Measurements from ENCODE around the gene CR2. TPM values are rescaled to one million over a fixed set of nuclear protein-coding genes. Genes with fewer than 3 reads are reported as not detected.

The CR2 gene
- total RNA-seq, 4 donors from 2014 or later, result not detected

GRCh38 chr1:207461649-207462048, 7.5 kb downstream of the CR2 start:
- DNase-seq (ENCODE audit: low spot score in 2 of 2), result no peak
- Histone ChIP-seq H3K9me3 (no peaks in the 10 kb centered on the region), H3K27ac (no peak overlapping the region), H3K4me3 (no peak overlapping the region), H3K27me3 (no peaks in the 10 kb centered on the region), H3K4me1 (no peaks in the 10 kb centered on the region), H3K36me3 (no peaks in the 10 kb centered on the region)
- no peak for TF ChIP-seq CTCF (IDR thresholded peaks at IDR 0.05)
- TF ChIP-seq EP300 (IDR thresholded peaks at IDR 0.05), result no peak
- no peak for TF ChIP-seq POLR2A (IDR thresholded peaks at IDR 0.05)
- WGBS, 2 donors, result 85 to 86% methylated on average over 1 of the region's 1 CpG

GRCh38 chr1:207462535-207462934, 8.4 kb downstream of the CR2 start:
- TF ChIP-seq EP300 (IDR thresholded peaks at IDR 0.05) (no peak), CTCF (IDR thresholded peaks at IDR 0.05) (no peak), POLR2A (IDR thresholded peaks at IDR 0.05) (no peak)
- no peaks in the 10 kb centered on the region for H3K4me1 ChIP-seq

GRCh38 chr1:207463021-207463420, 8.9 kb downstream of the CR2 start:
- no peak overlapping the region for H3K27ac ChIP-seq
- no peaks in the 10 kb centered on the region for H3K27me3 ChIP-seq
- DNase-seq (ENCODE audit: low spot score in 2 of 2), result no peak
- no peaks in the 10 kb centered on the region for H3K4me1 ChIP-seq
- H3K9me3 ChIP-seq, result no peaks in the 10 kb centered on the region
- H3K36me3 ChIP-seq, result no peaks in the 10 kb centered on the region
- TF ChIP-seq CTCF (IDR thresholded peaks at IDR 0.05) (no peak), POLR2A (IDR thresholded peaks at IDR 0.05) (no peak), EP300 (IDR thresholded peaks at IDR 0.05) (no peak)
- H3K4me3 ChIP-seq, result no peak overlapping the region

More at GRCh38 chr1:207462535-207462934, 8.4 kb downstream of the CR2 start:
- Histone ChIP-seq H3K36me3 (no peaks in the 10 kb centered on the region), H3K27me3 (no peaks in the 10 kb centered on the region), H3K4me3 (no peak overlapping the region), H3K27ac (no peak overlapping the region), H3K9me3 (no peaks in the 10 kb centered on the region)
- DNase-seq (ENCODE audit: low spot score in 2 of 2), result no peak

- no peaks in the 10 kb centered on the region for H3K27me3 ChIP-seq
- TF ChIP-seq EP300 (IDR thresholded peaks at IDR 0.05), result no peak
- no peak for TF ChIP-seq POLR2A (IDR thresholded peaks at IDR 0.05)
- TF ChIP-seq CTCF (IDR thresholded peaks at IDR 0.05), result no peak
- 91 to 93% methylated on average over 3 of the region's 3 CpGs for WGBS, 2 donors
- H3K9me3 ChIP-seq, result no peaks in the 10 kb centered on the region
- H3K36me3 ChIP-seq, result no peaks in the 10 kb centered on the region
- no peak overlapping the region for H3K27ac ChIP-seq
- H3K4me3 ChIP-seq, result no peak overlapping the region
- no peak for DNase-seq (ENCODE audit: low spot score in 2 of 2)
- H3K4me1 ChIP-seq, result no peaks in the 10 kb centered on the region
Observed at GRCh38 chr1:207463571-207463970, 9.4 kb downstream of the CR2 start.

- H3K36me3 ChIP-seq, result no peaks in the 10 kb centered on the region
- DNase-seq (ENCODE audit: low spot score in 2 of 2), result no peak
- WGBS, 2 donors, result 77 to 90% methylated on average over 2 of the region's 2 CpGs
Observed at GRCh38 chr1:207470927-207471326, 16.8 kb downstream of the CR2 start.

More at GRCh38 chr1:207470927-207471326, 16.8 kb downstream of the CR2 start:
- Histone ChIP-seq H3K4me1 (no peaks in the 10 kb centered on the region), H3K4me3 (no peak overlapping the region), H3K27me3 (no peaks in the 10 kb centered on the region), H3K27ac (no peak overlapping the region), H3K9me3 (no peaks in the 10 kb centered on the region)
- no peak for TF ChIP-seq POLR2A (IDR thresholded peaks at IDR 0.05)
- no peak for TF ChIP-seq EP300 (IDR thresholded peaks at IDR 0.05)
- no peak for TF ChIP-seq CTCF (IDR thresholded peaks at IDR 0.05)

All from tibial nerve (tissue), 4 donors.